Smooth muscle cell (in vitro differentiated cells): ENCODE results near the gene TMEM244. TPM values are rescaled to one million over a fixed set of nuclear protein-coding genes. Genes with fewer than 3 reads are reported as not detected.

Source experiments
- DNase-seq: peaks from one replicate; lab custom pipeline; 2025; ENCODE audit not compliant: unreplicated experiment; lab: John Stamatoyannopoulos, UW
- H2AFZ ChIP-seq: fragments of 200-600 bp; sonication (generic); 2 replicates; pipeline ENCODE4 v1.6.0; 2016; ENCODE audit warnings: antibody characterized with exemption, low read depth, mild to moderate bottlenecking
- H3F3A ChIP-seq: fragments of 200-600 bp; sonication (generic); 2 replicates; pipeline ENCODE4 v1.6.0; 2017; ENCODE audit warnings: antibody characterized with exemption, low read depth
- H3K27ac ChIP-seq: fragments of 200-600 bp; sonication (generic); 2 replicates; pipeline ENCODE4 v1.5.1; 2016; ENCODE audit warnings: low read depth, mild to moderate bottlenecking
- H3K27me3 ChIP-seq: fragments of 200-600 bp; sonication (generic); 2 replicates; pipeline ENCODE4 v1.6.1; 2016; ENCODE audit warnings: low read depth, mild to moderate bottlenecking
- H3K36me3 ChIP-seq: fragments of 200-600 bp; sonication (generic); 2 replicates; pipeline ENCODE4 v1.5.1; 2016; ENCODE audit warnings: low read depth
- H3K4me1 ChIP-seq: fragments of 200-600 bp; sonication (generic); 2 replicates; pipeline ENCODE4 v1.5.1; 2016; ENCODE audit warnings: low read depth
- H3K4me2 ChIP-seq: fragments of 200-600 bp; sonication (generic); 2 replicates; pipeline ENCODE4 v1.6.0; 2016; ENCODE audit warnings: mild to moderate bottlenecking
- H3K4me3 ChIP-seq: fragments of 200-600 bp; sonication (generic); 2 replicates; pipeline ENCODE4 v1.5.1; 2016; ENCODE audit warnings: mild to moderate bottlenecking
- H3K79me2 ChIP-seq: fragments of 200-600 bp; sonication (generic); 2 replicates; pipeline ENCODE4 v1.6.0; 2016; ENCODE audit warnings: low read depth, mild to moderate bottlenecking
- H3K9ac ChIP-seq: fragments of 200-600 bp; sonication (generic); 2 replicates; pipeline ENCODE4 v1.6.0; 2016; ENCODE audit warnings: low read depth
- H3K9me3 ChIP-seq: fragments of 200-600 bp; sonication (generic); replicated peaks from 2 replicates; pipeline ENCODE4 v1.5.1; 2016; ENCODE audit warnings: low read depth
- H4K20me1 ChIP-seq: fragments of 200-600 bp; sonication (generic); 2 replicates; pipeline ENCODE4 v1.6.0; 2016; ENCODE audit warnings: low read depth
- CTCF ChIP-seq: fragments of 200-600 bp; sonication (generic); IDR thresholded peaks from 2 replicates; pipeline ENCODE4 v1.5.1; 2017; ENCODE audit warnings: borderline replicate concordance, mild to moderate bottlenecking, antibody characterized with exemption; ENCODE audit not compliant: insufficient read depth, poor library complexity, severe bottlenecking
- WGBS: methylation state at CpG from one replicate; pipeline ENCODE4 v1.1.7; 2016; ENCODE audit warnings: low lambda C conversion rate; 5-methylcytosine and 5-hydroxymethylcytosine counted together
- polyA plus RNA-seq: library from polyadenylated mRNA; unstranded; fragments of >200 nt; fragmentation: Nextera tagmentation; extraction: Ambion mirVana; gene quantifications from 2 replicates; pipeline ENCODE4 v1.2.1, GENCODE V29; 2016
- total RNA-seq: library from RNA; depleted of rRNA; stranded (reverse); fragments of >200 nt; gene quantifications from 2 replicates; pipeline ENCODE4 v1.2.3, GENCODE V29; 2014

TMEM244 gene
- total and polyA plus RNA-seq, 2 experiments from 2014 or later, result not detected

GRCh38 chr6:129790785-129791184, 70.3 kb downstream of the TMEM244 start:
- WGBS, result 100% methylated on average over 1 of the region's 1 CpG
- Histone ChIP-seq H3K4me1 (no peaks in the 10 kb centered on the region), H2AFZ (no peak overlapping the region), H4K20me1 (no peaks in the 10 kb centered on the region), H3F3A (no peaks in the 10 kb centered on the region), H3K27ac (no peak overlapping the region), H3K27me3 (peaks cover 3% of the 10 kb centered on the region), H3K36me3 (no peaks in the 10 kb centered on the region), H3K9me3 (no peaks in the 10 kb centered on the region), H3K79me2 (no peaks in the 10 kb centered on the region), H3K9ac (no peak overlapping the region), H3K4me3 (no peak overlapping the region), H3K4me2 (no peak overlapping the region)
- TF ChIP-seq CTCF, result no peak
- DNase-seq, result no peak

- no peak overlapping the region for H3K4me2 ChIP-seq
- H3F3A ChIP-seq, result no peaks in the 10 kb centered on the region
- H3K9me3 ChIP-seq, result no peaks in the 10 kb centered on the region
- no peaks in the 10 kb centered on the region for H3K36me3 ChIP-seq
- H4K20me1 ChIP-seq, result no peaks in the 10 kb centered on the region
- TF ChIP-seq CTCF, result no peak
- H3K9ac ChIP-seq, result no peak overlapping the region
- H3K27me3 ChIP-seq, result no peaks in the 10 kb centered on the region
- no peak overlapping the region for H2AFZ ChIP-seq
- DNase-seq, result no peak
- H3K27ac ChIP-seq, result no peak overlapping the region
- H3K4me1 ChIP-seq, result no peaks in the 10 kb centered on the region
- H3K4me3 ChIP-seq, result no peak overlapping the region
- no peaks in the 10 kb centered on the region for H3K79me2 ChIP-seq
Measured at GRCh38 chr6:129789974-129790373, 71.1 kb downstream of the TMEM244 start.

- Histone ChIP-seq H3K36me3 (no peaks in the 10 kb centered on the region), H4K20me1 (no peaks in the 10 kb centered on the region), H3K4me3 (no peak overlapping the region), H3K9me3 (no peaks in the 10 kb centered on the region), H3K79me2 (no peaks in the 10 kb centered on the region), H3K4me2 (no peak overlapping the region), H3F3A (no peaks in the 10 kb centered on the region), H3K27ac (no peak overlapping the region), H3K4me1 (no peaks in the 10 kb centered on the region), H2AFZ (no peak overlapping the region), H3K27me3 (no peaks in the 10 kb centered on the region), H3K9ac (no peak overlapping the region)
- WGBS, result 95% methylated on average over 2 of the region's 2 CpGs
- DNase-seq, result no peak
- TF ChIP-seq CTCF, result no peak
Measured at GRCh38 chr6:129787816-129788215, 73.3 kb downstream of the TMEM244 start.

- 63% methylated on average over 3 of the region's 3 CpGs for WGBS
- Histone ChIP-seq H3F3A (no peaks in the 10 kb centered on the region), H3K4me1 (no peaks in the 10 kb centered on the region), H3K4me3 (no peak overlapping the region), H2AFZ (no peak overlapping the region), H3K9ac (no peak overlapping the region), H3K27me3 (no peaks in the 10 kb centered on the region), H3K9me3 (no peaks in the 10 kb centered on the region), H3K79me2 (no peaks in the 10 kb centered on the region), H3K36me3 (no peaks in the 10 kb centered on the region), H3K4me2 (no peak overlapping the region), H3K27ac (no peak overlapping the region), H4K20me1 (no peaks in the 10 kb centered on the region)
- no peak for DNase-seq
- TF ChIP-seq CTCF, result no peak
Measured at GRCh38 chr6:129786548-129786947, 74.6 kb downstream of the TMEM244 start.
